22Rv1 (cell line): ENCODE measurements around the gene PRDM16.

Source experiments
- ZFX ChIP-seq: fragments of 450-650 bp; IDR thresholded peaks from 2 replicates; pipeline ENCODE4 v1.6.1; 2017; ENCODE audit warnings: antibody characterized with exemption, borderline replicate concordance
- TF ChIP-seq, protein P1 (sequence below): fragments of 450-650 bp; IDR thresholded peaks from 2 replicates; pipeline ENCODE4 v1.5.1; 2017; ENCODE audit warnings: mild to moderate bottlenecking

DNA sequence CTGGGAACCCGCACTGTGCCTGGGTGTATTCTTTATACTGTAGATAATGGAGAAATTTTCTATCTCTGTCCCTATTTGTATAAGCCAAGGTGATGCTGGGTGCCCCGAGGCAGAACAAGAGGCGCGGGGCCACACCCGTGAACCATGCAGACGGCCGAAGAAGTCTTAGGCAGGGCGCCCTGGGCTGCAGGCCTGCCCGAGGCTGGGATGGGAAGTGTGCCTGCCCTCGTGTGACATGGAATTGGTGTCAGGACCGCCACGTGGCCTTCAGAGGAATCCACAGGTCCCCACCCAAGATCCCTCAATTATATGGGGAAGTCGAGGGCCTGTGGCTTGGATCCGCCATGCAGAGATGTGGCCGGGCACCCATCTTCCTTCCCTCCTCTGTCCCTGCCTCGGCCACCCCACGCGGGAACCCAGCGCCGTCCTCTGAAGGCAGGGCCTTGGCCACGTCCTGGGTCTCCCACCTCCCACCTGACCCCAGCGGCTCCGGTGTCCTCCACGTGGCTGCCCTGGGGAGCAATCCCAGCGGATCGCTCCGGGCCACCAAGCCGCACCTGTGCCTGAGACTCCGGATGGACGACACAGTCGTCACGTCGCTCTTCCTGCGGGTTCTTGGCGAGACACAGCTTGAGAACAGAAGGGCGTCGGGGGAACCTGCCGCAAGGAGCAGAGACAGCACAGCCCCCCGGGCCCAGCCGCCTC lies 365.6 kb downstream of the PRDM16 start:
- TF ChIP-seq, protein P1, sequence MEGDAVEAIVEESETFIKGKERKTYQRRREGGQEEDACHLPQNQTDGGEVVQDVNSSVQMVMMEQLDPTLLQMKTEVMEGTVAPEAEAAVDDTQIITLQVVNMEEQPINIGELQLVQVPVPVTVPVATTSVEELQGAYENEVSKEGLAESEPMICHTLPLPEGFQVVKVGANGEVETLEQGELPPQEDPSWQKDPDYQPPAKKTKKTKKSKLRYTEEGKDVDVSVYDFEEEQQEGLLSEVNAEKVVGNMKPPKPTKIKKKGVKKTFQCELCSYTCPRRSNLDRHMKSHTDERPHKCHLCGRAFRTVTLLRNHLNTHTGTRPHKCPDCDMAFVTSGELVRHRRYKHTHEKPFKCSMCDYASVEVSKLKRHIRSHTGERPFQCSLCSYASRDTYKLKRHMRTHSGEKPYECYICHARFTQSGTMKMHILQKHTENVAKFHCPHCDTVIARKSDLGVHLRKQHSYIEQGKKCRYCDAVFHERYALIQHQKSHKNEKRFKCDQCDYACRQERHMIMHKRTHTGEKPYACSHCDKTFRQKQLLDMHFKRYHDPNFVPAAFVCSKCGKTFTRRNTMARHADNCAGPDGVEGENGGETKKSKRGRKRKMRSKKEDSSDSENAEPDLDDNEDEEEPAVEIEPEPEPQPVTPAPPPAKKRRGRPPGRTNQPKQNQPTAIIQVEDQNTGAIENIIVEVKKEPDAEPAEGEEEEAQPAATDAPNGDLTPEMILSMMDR, result no peak
- TF ChIP-seq ZFX, result no peak
